ENCODE results near the gene AKR1C1.
"Not testable (repeated sequence)": the region's sequence is repeated elsewhere in the genome, so short reads cannot be mapped to it uniquely, and the experiment has no call there.

The AKR1C1 gene

GRCh38 chr10:4984223-4984622 lies 21.0 kb downstream of the AKR1C1 start:
- no peak for DNase-seq (ENCODE audit: low spot score)

- DNase-seq (ENCODE audit: low spot score) = no peak
Observed at GRCh38 chr10:4984971-4985594, 21.9 kb downstream of the AKR1C1 start.

- DNase-seq (ENCODE audit: low spot score) = not testable (repeated sequence)
Observed at GRCh38 chr10:4988000-4988641, 24.9 kb downstream of the AKR1C1 start.

GRCh38 chr10:4990217-4990616 lies 27.0 kb downstream of the AKR1C1 start:
- DNase-seq (ENCODE audit: low spot score) = no peak

- DNase-seq (ENCODE audit: low spot score) = not testable (repeated sequence)
Observed at GRCh38 chr10:4991463-4991862, 28.2 kb downstream of the AKR1C1 start.

- not testable (repeated sequence) for DNase-seq (ENCODE audit: low spot score)
Observed at GRCh38 chr10:4992564-4992963, 29.3 kb downstream of the AKR1C1 start.

GRCh38 chr10:4994260-4994659 lies 31.0 kb downstream of the AKR1C1 start:
- not testable (repeated sequence) for DNase-seq (ENCODE audit: low spot score)

- no peak for DNase-seq (ENCODE audit: low spot score)
Observed at GRCh38 chr10:4998671-4999070, 35.5 kb downstream of the AKR1C1 start.

GRCh38 chr10:5002013-5002727 lies 39.0 kb downstream of the AKR1C1 start:
- no peak for DNase-seq (ENCODE audit: low spot score)

GRCh38 chr10:5003127-5004029 lies 40.2 kb downstream of the AKR1C1 start, which contains the start of gene AKR1C2:
Gene AKR1C2, minus strand, starts transcription at chr10:5003857. Its CDS starts 22 bp downstream, at chr10:5003835.
- DNase-seq (ENCODE audit: low spot score) = not testable (repeated sequence)

- DNase-seq (ENCODE audit: low spot score) = not testable (repeated sequence)
Observed at GRCh38 chr10:5004030-5004385, 40.8 kb downstream of the AKR1C1 start.

- DNase-seq (ENCODE audit: low spot score) = not testable (repeated sequence)
Observed at GRCh38 chr10:5004501-5004900, 41.3 kb downstream of the AKR1C1 start.

- DNase-seq (ENCODE audit: low spot score) = not testable (repeated sequence)
Observed at GRCh38 chr10:5008857-5009548, 45.8 kb downstream of the AKR1C1 start.

- DNase-seq (ENCODE audit: low spot score) = not testable (repeated sequence)
Observed at GRCh38 chr10:5010043-5010442, 46.8 kb downstream of the AKR1C1 start.

GRCh38 chr10:5011392-5011791 lies 48.2 kb downstream of the AKR1C1 start:
- not testable (repeated sequence) for DNase-seq (ENCODE audit: low spot score)

GRCh38 chr10:5012595-5012994 lies 49.4 kb downstream of the AKR1C1 start:
- no peak for DNase-seq (ENCODE audit: low spot score)

- DNase-seq (ENCODE audit: low spot score) = no peak
Observed at GRCh38 chr10:5013385-5013784, 50.2 kb downstream of the AKR1C1 start.

- DNase-seq (ENCODE audit: low spot score) = not testable (repeated sequence)
Observed at GRCh38 chr10:5014200-5014910, 51.1 kb downstream of the AKR1C1 start.

- no peak for DNase-seq (ENCODE audit: low spot score)
Observed at GRCh38 chr10:5014936-5015335, 51.7 kb downstream of the AKR1C1 start.

GRCh38 chr10:5018134-5018533 lies 54.9 kb downstream of the AKR1C1 start:
- DNase-seq (ENCODE audit: low spot score) = no peak

All from left forelimb (tissue), 1 donor.